Upper lobe of left lung (tissue), 6 donors: ENCODE measurements around the gene CNTNAP4. TPM values are rescaled to one million over a fixed set of nuclear protein-coding genes. Genes with fewer than 3 reads are reported as not detected.

Source experiments
- ATAC-seq, 2 donors: fragments of 200-7000 bp; cut with Tn5 transposase; one replicate each; pipeline ENCODE4 v1.9.1; 2022; ENCODE audit warnings: mild to moderate bottlenecking in 2 of 2, moderate library complexity in 2 of 2; ENCODE audit not compliant: low FRiP score in 2 of 2
- DNase-seq, 2 donors: peaks; one replicate each; pipeline ENCODE4 v3.0.0-alpha.2; 2019 to 2020
- H3K27ac ChIP-seq, 4 donors: fragments of 200-600 bp; sonication (generic); one replicate each; pipeline ENCODE4 v1.5.1; 2016 to 2019
- H3K27me3 ChIP-seq, 4 donors: fragments of 200-600 bp; sonication (generic); one replicate each; pipeline ENCODE4 v1.5.1; 2017 to 2019
- H3K36me3 ChIP-seq, 4 donors: fragments of 200-600 bp; sonication (generic); one replicate each; pipeline ENCODE4 v1.5.1; 2016 to 2019
- H3K4me1 ChIP-seq, 4 donors: fragments of 200-600 bp; sonication (generic); one replicate each; pipeline ENCODE4 v1.5.1; 2018 to 2019
- H3K4me3 ChIP-seq, 4 donors: fragments of 200-600 bp; sonication (generic); one replicate each; pipeline ENCODE4 v1.5.1; 2017 to 2019; ENCODE audit warnings: mild to moderate bottlenecking in 2 of 4, moderate library complexity in 1 of 4
- H3K9me3 ChIP-seq, 4 donors: fragments of 200-600 bp; sonication (generic); one replicate each; pipeline ENCODE4 v1.5.1; 2018 to 2019
- EP300 ChIP-seq, 4 donors: sonication (generic); formaldehyde crosslinking; IDR thresholded peaks; one replicate each; pipeline ENCODE4 v1.5.1; 2017; ENCODE audit warnings: antibody characterized with exemption in 4 of 4, control low read depth in 2 of 4
- POLR2A ChIP-seq, 4 donors: fragments of 450-650 bp; IDR thresholded peaks; one replicate each; pipeline ENCODE4 v1.5.1; 2016 to 2017; ENCODE audit warnings: antibody characterized with exemption in 4 of 4, mild to moderate bottlenecking in 2 of 4
- POLR2AphosphoS5 ChIP-seq, 2 donors: sonication (generic); formaldehyde crosslinking; IDR thresholded peaks; one replicate each; pipeline ENCODE4 v1.5.1; 2017; ENCODE audit warnings: antibody characterized with exemption in 2 of 2
- WGBS, 2 donors: methylation state at CpG; one replicate each; pipeline ENCODE4 v1.1.5; 2017 to 2018; 5-methylcytosine and 5-hydroxymethylcytosine counted together
- total RNA-seq, 6 donors: library from RNA; depleted of rRNA in 4 of 6; stranded (reverse); fragments of >200 nt in 4 of 6; gene quantifications; one replicate each; pipeline versions ENCODE4 v1.1.0 to v1.2.1, GENCODE V29; 2016 to 2021
- TF ChIP-seq, protein P1 (sequence below), 6 experiments: fragments of 450-650 bp in 4 of 6; fragments of 200-600 bp in 2 of 6; sonication (generic) in 2 of 6; IDR thresholded peaks; one replicate each; pipeline ENCODE4 v1.5.1; 2016 to 2019; ENCODE audit warnings: antibody characterized with exemption in 6 of 6
- donor health status: DM: no; HTN: no; CAD: no; lungs with moderate emphysema.
- donor health status: DM: no; HTN: yes; CAD: no; lungs with severe emphysema.

Gene CNTNAP4
- total RNA-seq, 6 donors from 2014 or later = not detected

DNA sequence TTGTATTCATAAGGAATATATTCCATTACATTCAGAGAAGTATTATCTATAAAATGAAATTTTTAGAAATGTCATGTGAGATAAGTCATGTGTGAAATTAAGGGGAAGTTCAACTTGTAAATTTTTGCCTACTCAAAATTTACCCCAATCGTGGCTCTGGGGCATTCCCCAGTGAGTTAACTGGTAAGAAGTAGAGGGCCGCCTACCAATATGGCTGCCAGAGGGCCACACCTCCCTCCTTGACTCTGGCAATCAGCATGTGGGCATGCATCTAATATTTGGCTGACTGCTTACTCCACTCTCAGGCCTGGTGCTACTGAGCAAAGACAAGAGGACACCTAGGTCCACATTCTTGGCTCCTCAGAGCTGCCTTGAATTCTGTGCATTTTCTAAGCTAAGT lies 39.7 kb upstream of the CNTNAP4 start:
- DNase-seq (no peak), ATAC-seq (no peak)
- H3K27ac ChIP-seq = no peak overlapping the region
- no peak overlapping the region for H3K4me3 ChIP-seq
- H3K27me3 ChIP-seq = no peaks in the 10 kb centered on the region
- no peaks in the 10 kb centered on the region for H3K9me3 ChIP-seq
- H3K36me3 ChIP-seq = no peaks in the 10 kb centered on the region
- no peaks in the 10 kb centered on the region for H3K4me1 ChIP-seq
- no peak for TF ChIP-seq POLR2AphosphoS5 (IDR thresholded peaks at IDR 0.05)
- TF ChIP-seq, protein P1, sequence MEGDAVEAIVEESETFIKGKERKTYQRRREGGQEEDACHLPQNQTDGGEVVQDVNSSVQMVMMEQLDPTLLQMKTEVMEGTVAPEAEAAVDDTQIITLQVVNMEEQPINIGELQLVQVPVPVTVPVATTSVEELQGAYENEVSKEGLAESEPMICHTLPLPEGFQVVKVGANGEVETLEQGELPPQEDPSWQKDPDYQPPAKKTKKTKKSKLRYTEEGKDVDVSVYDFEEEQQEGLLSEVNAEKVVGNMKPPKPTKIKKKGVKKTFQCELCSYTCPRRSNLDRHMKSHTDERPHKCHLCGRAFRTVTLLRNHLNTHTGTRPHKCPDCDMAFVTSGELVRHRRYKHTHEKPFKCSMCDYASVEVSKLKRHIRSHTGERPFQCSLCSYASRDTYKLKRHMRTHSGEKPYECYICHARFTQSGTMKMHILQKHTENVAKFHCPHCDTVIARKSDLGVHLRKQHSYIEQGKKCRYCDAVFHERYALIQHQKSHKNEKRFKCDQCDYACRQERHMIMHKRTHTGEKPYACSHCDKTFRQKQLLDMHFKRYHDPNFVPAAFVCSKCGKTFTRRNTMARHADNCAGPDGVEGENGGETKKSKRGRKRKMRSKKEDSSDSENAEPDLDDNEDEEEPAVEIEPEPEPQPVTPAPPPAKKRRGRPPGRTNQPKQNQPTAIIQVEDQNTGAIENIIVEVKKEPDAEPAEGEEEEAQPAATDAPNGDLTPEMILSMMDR (IDR thresholded peaks at IDR 0.05) = no peak
- TF ChIP-seq EP300 (IDR thresholded peaks at IDR 0.05) = no peak
- TF ChIP-seq POLR2A (IDR thresholded peaks at IDR 0.05) = no peak
- 47 to 76% methylated on average over 2 of the region's 2 CpGs for WGBS, 2 donors

DNA sequence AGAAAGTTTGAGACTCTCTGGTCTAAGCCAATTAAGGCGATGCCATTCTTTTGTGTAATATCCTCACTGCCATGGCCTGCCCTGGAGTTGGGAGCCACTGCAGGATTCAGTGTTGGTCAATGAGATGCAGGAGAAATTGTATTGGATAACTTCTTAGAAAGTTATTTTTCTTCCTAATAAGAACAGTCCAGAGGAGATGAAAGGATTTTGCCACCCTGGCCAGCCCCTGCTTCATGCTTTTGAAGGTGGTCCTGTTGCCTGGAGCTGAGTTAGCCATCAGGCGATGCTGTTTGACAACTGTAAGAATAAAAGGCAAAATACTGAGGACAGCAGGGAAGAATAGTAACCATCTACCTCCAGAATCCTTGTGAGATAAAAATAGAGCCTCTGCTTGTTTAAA lies 35.4 kb upstream of the CNTNAP4 start:
- no peaks in the 10 kb centered on the region for H3K27me3 ChIP-seq
- ATAC-seq = no peak
- 83 to 88% methylated on average over 2 of the region's 2 CpGs for WGBS, 2 donors

DNA sequence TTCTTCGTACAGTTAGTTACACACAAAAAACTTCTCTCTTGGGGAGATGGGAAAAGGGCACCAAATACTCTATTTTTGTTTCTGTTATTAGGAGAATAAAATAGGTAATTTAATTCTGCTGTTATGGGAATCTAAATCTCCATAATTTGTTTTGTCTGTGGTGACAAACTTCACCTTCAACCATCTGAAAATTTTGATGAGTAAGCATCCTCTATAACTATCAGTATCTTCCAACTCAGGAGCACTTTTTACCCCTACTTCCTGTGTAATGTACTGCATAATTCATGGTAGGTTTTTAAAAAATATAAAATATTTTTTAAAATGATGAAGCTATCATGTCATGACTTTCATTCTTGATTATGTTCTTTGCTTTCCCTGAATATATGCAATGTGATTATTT lies 33.6 kb upstream of the CNTNAP4 start:
- Histone ChIP-seq H3K27me3 (no peaks in the 10 kb centered on the region), H3K36me3 (no peaks in the 10 kb centered on the region), H3K9me3 (no peaks in the 10 kb centered on the region), H3K4me1 (no peaks in the 10 kb centered on the region), H3K27ac (no peak overlapping the region), H3K4me3 (no peak overlapping the region)
- TF ChIP-seq, protein P1 (IDR thresholded peaks at IDR 0.05) = no peak
- TF ChIP-seq EP300 (IDR thresholded peaks at IDR 0.05) (no peak), POLR2A (IDR thresholded peaks at IDR 0.05) (no peak), POLR2AphosphoS5 (IDR thresholded peaks at IDR 0.05) (no peak)
- ATAC-seq (no peak), DNase-seq (no peak)
- WGBS, 2 donors = 79 to 84% methylated on average over 1 of the region's 1 CpG

More for the DNA sequence above, 35.4 kb upstream of the CNTNAP4 start:
- Histone ChIP-seq H3K27ac (no peak overlapping the region), H3K4me1 (no peaks in the 10 kb centered on the region), H3K36me3 (no peaks in the 10 kb centered on the region), H3K9me3 (no peaks in the 10 kb centered on the region), H3K4me3 (no peak overlapping the region)
- TF ChIP-seq POLR2A (IDR thresholded peaks at IDR 0.05) = no peak
- no peak for TF ChIP-seq POLR2AphosphoS5 (IDR thresholded peaks at IDR 0.05)
- TF ChIP-seq EP300 (IDR thresholded peaks at IDR 0.05) = no peak
- TF ChIP-seq, protein P1 (IDR thresholded peaks at IDR 0.05) = no peak
- DNase-seq = no peak

DNA sequence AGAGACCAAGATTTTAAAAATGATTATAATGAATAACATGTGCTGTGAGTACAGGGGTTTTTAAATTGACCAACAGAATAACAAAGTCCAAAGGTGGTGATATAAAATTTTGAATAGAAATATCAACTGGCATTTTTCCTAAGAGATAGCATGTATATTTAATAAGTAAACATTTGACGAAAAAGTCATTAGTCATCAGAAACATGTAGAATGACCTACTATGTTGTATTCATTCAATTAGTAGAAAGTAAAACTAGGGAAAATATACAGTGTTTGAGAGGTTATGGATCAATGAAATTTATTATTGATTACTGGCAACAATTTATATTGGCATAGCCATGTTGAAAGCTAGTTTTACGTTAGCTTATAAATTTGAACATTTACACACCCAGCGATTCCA lies 30.6 kb upstream of the CNTNAP4 start:
- ATAC-seq (no peak), DNase-seq (no peak)
- H3K4me3 ChIP-seq = no peak overlapping the region
- H3K27me3 ChIP-seq = no peaks in the 10 kb centered on the region
- H3K36me3 ChIP-seq = no peaks in the 10 kb centered on the region
- TF ChIP-seq, protein P1 (IDR thresholded peaks at IDR 0.05) = no peak
- TF ChIP-seq POLR2AphosphoS5 (IDR thresholded peaks at IDR 0.05) (no peak), POLR2A (IDR thresholded peaks at IDR 0.05) (no peak), EP300 (IDR thresholded peaks at IDR 0.05) (no peak)
- 63 to 76% methylated on average over 3 of the region's 3 CpGs for WGBS, 2 donors
- no peak overlapping the region for H3K27ac ChIP-seq
- H3K4me1 ChIP-seq = no peaks in the 10 kb centered on the region
- no peaks in the 10 kb centered on the region for H3K9me3 ChIP-seq

DNA sequence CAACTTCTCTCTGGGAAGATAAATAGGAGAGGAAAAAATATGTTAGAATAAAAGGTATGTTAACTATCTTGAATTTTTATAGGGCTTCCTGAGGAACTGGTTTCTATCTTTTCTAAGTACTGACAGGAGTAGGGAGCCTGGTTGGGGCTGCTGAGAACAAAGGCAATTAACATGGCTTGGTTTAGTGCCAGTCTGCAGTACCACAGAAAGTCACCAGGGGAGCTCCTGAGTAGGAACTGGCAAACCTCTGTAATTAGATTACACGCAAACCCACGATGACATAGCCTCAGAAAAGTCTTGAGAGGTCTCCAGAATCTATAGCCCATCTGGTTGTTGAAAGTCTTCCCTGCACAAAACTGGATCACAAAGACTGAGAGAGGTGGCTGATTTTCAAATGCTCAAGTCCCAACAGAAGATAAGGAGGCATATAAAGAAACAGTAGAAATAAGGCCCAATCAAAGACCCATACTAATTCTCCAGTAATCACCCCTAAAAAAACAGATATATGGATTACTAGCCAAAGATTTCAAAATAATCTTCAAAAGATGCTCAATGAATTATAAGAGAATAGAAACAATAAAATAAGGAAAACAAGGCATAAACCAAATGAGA lies 11.7 kb upstream of the CNTNAP4 start:
- Histone ChIP-seq H3K36me3 (no peaks in the 10 kb centered on the region), H3K4me3 (no peak overlapping the region), H3K4me1 (no peaks in the 10 kb centered on the region), H3K9me3 (peaks cover 0 to 4% (median 0%) of the 10 kb centered on the region in 4 donors), H3K27me3 (no peaks in the 10 kb centered on the region), H3K27ac (no peak overlapping the region)
- ATAC-seq (no peak), DNase-seq (no peak)
- TF ChIP-seq, protein P1 (IDR thresholded peaks at IDR 0.05) = peak in 2 of 6 experiments; percentile 25 to 28
- no peak for TF ChIP-seq EP300 (IDR thresholded peaks at IDR 0.05)
- 17 to 19% methylated on average over 2 of the region's 2 CpGs for WGBS, 2 donors
